ENCODE data around the gene HEYL.

HEYL gene

GRCh38 chr1:39666772-39667171 lies 27.3 kb upstream of the HEYL start:
- no peak overlapping the region for H3K4me3 ChIP-seq (ENCODE audit: low read depth, low read length)
- DNase-seq (ENCODE audit: low read depth) = no peak
- no peak for TF ChIP-seq POLR2A (IDR thresholded peaks at IDR 0.05; ENCODE audit: extremely low read depth, insufficient read length)
- TF ChIP-seq MAX (IDR thresholded peaks at IDR 0.05; ENCODE audit: low read depth, low read length) = no peak
- no peak for TF ChIP-seq MYC (IDR thresholded peaks at IDR 0.05; ENCODE audit: low read depth, low read length)
- TF ChIP-seq CTCF (IDR thresholded peaks at IDR 0.05; ENCODE audit: low read depth, low read length) = no peak

GRCh38 chr1:39663559-39663958 lies 24.1 kb upstream of the HEYL start:
- TF ChIP-seq MYC (IDR thresholded peaks at IDR 0.05; ENCODE audit: low read depth, low read length) (no peak), CTCF (IDR thresholded peaks at IDR 0.05; ENCODE audit: low read depth, low read length) (no peak), POLR2A (IDR thresholded peaks at IDR 0.05; ENCODE audit: extremely low read depth, insufficient read length) (no peak)
- DNase-seq (ENCODE audit: low read depth) = peak; percentile 28
- H3K4me3 ChIP-seq (ENCODE audit: low read depth, low read length) = no peak overlapping the region

- H3K4me3 ChIP-seq (ENCODE audit: low read depth, low read length) = no peak overlapping the region
- no peak for DNase-seq (ENCODE audit: low read depth)
- TF ChIP-seq POLR2A (IDR thresholded peaks at IDR 0.05; ENCODE audit: extremely low read depth, insufficient read length) (no peak), CTCF (IDR thresholded peaks at IDR 0.05; ENCODE audit: low read depth, low read length) (no peak), MAX (IDR thresholded peaks at IDR 0.05; ENCODE audit: low read depth, low read length) (no peak), MYC (IDR thresholded peaks at IDR 0.05; ENCODE audit: low read depth, low read length) (no peak)
These were observed 23.4 kb upstream of the HEYL start for GRCh38 chr1:39662861-39663260.

- H3K4me3 ChIP-seq (ENCODE audit: low read depth, low read length) = no peak overlapping the region
- DNase-seq (ENCODE audit: low read depth) = no peak
- TF ChIP-seq MYC (IDR thresholded peaks at IDR 0.05; ENCODE audit: low read depth, low read length) = no peak
- no peak for TF ChIP-seq POLR2A (IDR thresholded peaks at IDR 0.05; ENCODE audit: extremely low read depth, insufficient read length)
- no peak for TF ChIP-seq CTCF (IDR thresholded peaks at IDR 0.05; ENCODE audit: low read depth, low read length)
- TF ChIP-seq MAX (IDR thresholded peaks at IDR 0.05; ENCODE audit: low read depth, low read length) = no peak
These were observed 20.1 kb upstream of the HEYL start for GRCh38 chr1:39659538-39659937.

GRCh38 chr1:39659110-39659509 lies 19.7 kb upstream of the HEYL start:
- H3K4me3 ChIP-seq (ENCODE audit: low read depth, low read length) = no peak overlapping the region
- DNase-seq (ENCODE audit: low read depth) = no peak
- TF ChIP-seq MYC (IDR thresholded peaks at IDR 0.05; ENCODE audit: low read depth, low read length) (no peak), CTCF (IDR thresholded peaks at IDR 0.05; ENCODE audit: low read depth, low read length) (no peak), MAX (IDR thresholded peaks at IDR 0.05; ENCODE audit: low read depth, low read length) (no peak), POLR2A (IDR thresholded peaks at IDR 0.05; ENCODE audit: extremely low read depth, insufficient read length) (no peak)

- TF ChIP-seq MAX (IDR thresholded peaks at IDR 0.05; ENCODE audit: low read depth, low read length) = peak; percentile 43; the same call in 1 of the 2 replicates
- peak; percentile 84 for TF ChIP-seq CTCF (IDR thresholded peaks at IDR 0.05; ENCODE audit: low read depth, low read length)
- no peak for TF ChIP-seq MYC (IDR thresholded peaks at IDR 0.05; ENCODE audit: low read depth, low read length)
- TF ChIP-seq POLR2A (IDR thresholded peaks at IDR 0.05; ENCODE audit: extremely low read depth, insufficient read length) = no peak
- H3K4me3 ChIP-seq (ENCODE audit: low read depth, low read length) = no peak overlapping the region
- peak; percentile 82 for DNase-seq (ENCODE audit: low read depth)
These were observed 18.6 kb upstream of the HEYL start for GRCh38 chr1:39657923-39658485.

Measured in NB4 (cell line).